ENCODE data around the gene COX7A2. TPM values are rescaled to one million over a fixed set of nuclear protein-coding genes. Genes with fewer than 3 reads are reported as not detected.
A peak's percentile ranks its signal among the peaks of the same experiment; 100 is the strongest.

COX7A2 gene
- total RNA-seq, 1 donor from 2014 or later = 370 TPM

DNA sequence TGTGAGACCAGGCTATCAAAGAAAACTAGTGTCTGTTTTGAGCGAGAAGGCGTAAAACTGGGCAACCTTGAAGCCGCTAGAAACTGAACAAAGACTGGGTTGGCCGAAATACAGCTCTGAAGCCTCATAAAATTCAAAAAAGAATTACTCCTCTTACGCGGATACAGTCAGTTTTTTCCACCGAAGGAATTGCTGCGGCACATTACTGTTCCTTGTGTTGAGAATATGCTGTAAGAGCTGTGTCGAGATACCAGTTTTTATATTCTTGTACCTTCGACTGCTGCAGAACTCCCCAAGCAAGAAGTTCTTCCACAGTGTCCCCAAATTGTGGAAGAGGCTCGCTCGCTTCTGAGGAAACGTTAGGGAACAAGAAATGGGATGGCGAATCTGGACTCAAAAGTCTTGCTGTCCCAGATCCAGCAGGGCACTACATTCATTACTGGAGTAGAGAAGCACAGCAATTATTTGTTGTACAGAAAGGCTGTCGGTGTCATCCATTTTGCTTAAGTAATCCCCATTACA is 523 bp upstream of the COX7A2 start:
- no peak for DNase-seq (ENCODE audit: extremely low spot score, unreplicated experiment)
- H3K9me3 Mint-ChIP-seq = no peaks in the 10 kb centered on the region
- H3K27me3 Mint-ChIP-seq = no peaks in the 10 kb centered on the region
- H3K36me3 Mint-ChIP-seq = peaks cover 21% of the 10 kb centered on the region
- TF ChIP-seq, protein P1, sequence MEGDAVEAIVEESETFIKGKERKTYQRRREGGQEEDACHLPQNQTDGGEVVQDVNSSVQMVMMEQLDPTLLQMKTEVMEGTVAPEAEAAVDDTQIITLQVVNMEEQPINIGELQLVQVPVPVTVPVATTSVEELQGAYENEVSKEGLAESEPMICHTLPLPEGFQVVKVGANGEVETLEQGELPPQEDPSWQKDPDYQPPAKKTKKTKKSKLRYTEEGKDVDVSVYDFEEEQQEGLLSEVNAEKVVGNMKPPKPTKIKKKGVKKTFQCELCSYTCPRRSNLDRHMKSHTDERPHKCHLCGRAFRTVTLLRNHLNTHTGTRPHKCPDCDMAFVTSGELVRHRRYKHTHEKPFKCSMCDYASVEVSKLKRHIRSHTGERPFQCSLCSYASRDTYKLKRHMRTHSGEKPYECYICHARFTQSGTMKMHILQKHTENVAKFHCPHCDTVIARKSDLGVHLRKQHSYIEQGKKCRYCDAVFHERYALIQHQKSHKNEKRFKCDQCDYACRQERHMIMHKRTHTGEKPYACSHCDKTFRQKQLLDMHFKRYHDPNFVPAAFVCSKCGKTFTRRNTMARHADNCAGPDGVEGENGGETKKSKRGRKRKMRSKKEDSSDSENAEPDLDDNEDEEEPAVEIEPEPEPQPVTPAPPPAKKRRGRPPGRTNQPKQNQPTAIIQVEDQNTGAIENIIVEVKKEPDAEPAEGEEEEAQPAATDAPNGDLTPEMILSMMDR (conservative IDR thresholded peaks at IDR 0.05) = no peak
- H3K4me3 Mint-ChIP-seq = peak overlapping the region; percentile 99
- peak overlapping the region; percentile 98 for H3K27ac Mint-ChIP-seq
- peaks cover 22% of the 10 kb centered on the region for H3K4me1 Mint-ChIP-seq (ENCODE audit: unreplicated experiment)

DNA sequence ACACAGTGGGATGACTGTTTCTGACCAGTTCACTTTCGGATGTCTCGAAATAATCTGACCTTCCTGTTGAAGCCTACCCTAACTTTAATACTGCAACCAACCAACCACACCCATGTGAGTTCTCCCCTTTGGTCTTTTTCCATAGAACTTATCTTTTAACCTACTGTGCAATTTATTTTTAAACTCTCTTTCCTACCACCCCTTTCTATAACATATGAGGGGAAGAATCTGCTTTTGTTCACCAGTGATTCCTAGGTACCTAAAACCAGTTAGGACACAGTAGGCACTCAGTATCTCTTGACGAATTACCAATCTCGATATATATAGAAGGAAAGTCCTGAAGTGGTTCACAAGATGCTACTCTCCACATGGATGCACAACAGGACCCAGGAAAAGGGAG is 7.0 kb downstream of the COX7A2 start:
- TF ChIP-seq, protein P1 (conservative IDR thresholded peaks at IDR 0.05) = no peak
- peaks cover 7% of the 10 kb centered on the region for H3K4me1 Mint-ChIP-seq (ENCODE audit: unreplicated experiment)
- H3K27me3 Mint-ChIP-seq = no peaks in the 10 kb centered on the region
- no peak overlapping the region for H3K4me3 Mint-ChIP-seq
- DNase-seq (ENCODE audit: extremely low spot score, unreplicated experiment) = no peak
- no peak overlapping the region for H3K27ac Mint-ChIP-seq
- no peaks in the 10 kb centered on the region for H3K9me3 Mint-ChIP-seq
- H3K36me3 Mint-ChIP-seq = peaks cover 19% of the 10 kb centered on the region

DNA sequence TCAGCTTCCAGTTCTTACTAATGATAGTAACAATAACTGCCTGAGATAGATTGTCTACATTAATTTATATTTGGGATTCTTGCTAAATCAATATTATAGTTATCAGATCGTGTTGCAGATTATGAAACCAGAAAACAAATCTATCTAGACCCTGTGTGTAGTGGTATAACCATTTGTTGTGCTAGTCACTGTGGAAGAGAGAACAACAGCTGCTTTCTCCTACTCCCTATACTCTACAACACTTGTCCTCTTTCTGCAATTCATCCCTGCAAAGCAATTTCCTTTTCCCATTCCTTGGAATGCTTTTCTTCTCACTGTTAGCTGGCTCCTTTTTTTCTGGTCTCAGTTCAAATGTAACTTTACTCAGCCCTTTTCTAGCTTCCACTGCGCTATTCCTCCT is 8.3 kb downstream of the COX7A2 start:
- no peak overlapping the region for H3K27ac Mint-ChIP-seq
- TF ChIP-seq, protein P1 (conservative IDR thresholded peaks at IDR 0.05) = no peak
- H3K4me1 Mint-ChIP-seq (ENCODE audit: unreplicated experiment) = peaks cover 10% of the 10 kb centered on the region

DNA sequence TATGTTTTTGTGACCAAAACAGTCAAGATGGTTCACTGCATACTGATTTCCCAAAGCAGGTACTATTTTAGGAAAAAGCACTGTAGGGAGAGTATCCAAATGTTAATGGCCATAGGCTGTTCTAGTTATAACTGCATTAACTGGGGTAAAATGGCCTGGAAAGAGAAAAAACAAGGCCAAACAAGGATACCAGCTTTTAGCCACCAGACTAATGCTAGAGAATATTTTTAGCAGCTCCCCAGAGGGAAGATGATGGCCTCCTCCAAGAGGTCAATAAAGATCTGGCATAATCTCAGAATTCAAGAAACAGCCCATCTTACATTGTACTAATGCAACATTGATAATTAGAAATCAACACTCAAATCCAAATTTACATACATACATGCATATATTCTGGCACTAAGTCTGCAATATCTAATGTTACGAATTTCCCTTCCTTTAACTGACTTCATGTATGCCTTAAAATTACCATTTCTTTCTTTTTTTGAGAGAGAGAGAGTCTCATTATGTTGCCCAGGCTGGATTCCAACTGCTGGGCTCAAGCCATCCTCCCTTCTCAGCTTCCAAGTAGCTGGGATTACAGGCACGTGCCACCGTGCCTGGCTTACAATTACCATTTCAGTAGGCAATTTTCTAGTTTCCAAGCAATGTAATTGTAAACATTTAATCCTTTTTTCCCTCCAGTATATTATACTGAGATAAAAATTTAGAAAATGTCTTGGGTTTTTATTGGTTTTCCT is 9.3 kb downstream of the COX7A2 start:
- H3K27me3 Mint-ChIP-seq = no peaks in the 10 kb centered on the region
- H3K9me3 Mint-ChIP-seq = no peaks in the 10 kb centered on the region
- peaks cover 11% of the 10 kb centered on the region for H3K4me1 Mint-ChIP-seq (ENCODE audit: unreplicated experiment)
- no peak for DNase-seq (ENCODE audit: extremely low spot score, unreplicated experiment)
- no peak overlapping the region for H3K27ac Mint-ChIP-seq
- H3K36me3 Mint-ChIP-seq = peaks cover 6% of the 10 kb centered on the region
- H3K4me3 Mint-ChIP-seq = no peak overlapping the region
- TF ChIP-seq, protein P1 (conservative IDR thresholded peaks at IDR 0.05) = no peak

More for the DNA sequence above, 8.3 kb downstream of the COX7A2 start:
- no peak overlapping the region for H3K4me3 Mint-ChIP-seq
- H3K27me3 Mint-ChIP-seq = no peaks in the 10 kb centered on the region
- no peak for DNase-seq (ENCODE audit: extremely low spot score, unreplicated experiment)
- no peaks in the 10 kb centered on the region for H3K9me3 Mint-ChIP-seq
- peaks cover 11% of the 10 kb centered on the region for H3K36me3 Mint-ChIP-seq

DNA sequence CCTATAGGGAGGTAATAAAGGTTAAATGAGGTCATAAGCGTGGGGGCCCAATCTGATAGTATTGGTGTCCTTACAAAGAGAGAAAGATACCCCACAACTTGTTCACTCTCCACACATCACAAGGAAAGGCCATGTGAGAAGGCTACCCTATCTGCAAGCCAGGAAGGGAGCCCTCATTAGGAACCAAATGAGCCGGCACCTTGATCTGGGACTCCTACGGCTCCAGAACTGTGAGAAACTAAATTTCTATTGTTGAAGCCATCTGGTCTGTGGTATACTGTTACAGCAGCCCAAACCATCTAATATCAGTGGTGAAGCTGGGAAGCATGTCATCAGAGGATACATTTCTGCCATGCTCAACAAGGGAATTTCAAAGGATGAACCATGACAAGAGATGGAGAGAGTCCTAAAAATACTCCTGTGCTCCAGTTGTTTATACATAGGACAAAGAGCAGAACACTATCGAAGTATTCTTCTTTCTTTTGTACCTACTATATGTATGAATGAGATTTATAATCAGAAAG is 10.4 kb downstream of the COX7A2 start:
- H3K27me3 Mint-ChIP-seq = no peaks in the 10 kb centered on the region
- H3K9me3 Mint-ChIP-seq = no peaks in the 10 kb centered on the region
- DNase-seq (ENCODE audit: extremely low spot score, unreplicated experiment) = no peak
- TF ChIP-seq, protein P1 (conservative IDR thresholded peaks at IDR 0.05) = no peak
- no peak overlapping the region for H3K27ac Mint-ChIP-seq
- H3K36me3 Mint-ChIP-seq = peaks cover 4% of the 10 kb centered on the region
- H3K4me3 Mint-ChIP-seq = no peak overlapping the region
- peaks cover 11% of the 10 kb centered on the region for H3K4me1 Mint-ChIP-seq (ENCODE audit: unreplicated experiment)
